ENCODE measurements around the gene MYL12A. TPM values are rescaled to one million over a fixed set of nuclear protein-coding genes. Genes with fewer than 3 reads are reported as not detected.

MYL12A gene
- total RNA-seq, 6 experiments from 2014 or later: 425 to 713 (median 651) TPM

DNA sequence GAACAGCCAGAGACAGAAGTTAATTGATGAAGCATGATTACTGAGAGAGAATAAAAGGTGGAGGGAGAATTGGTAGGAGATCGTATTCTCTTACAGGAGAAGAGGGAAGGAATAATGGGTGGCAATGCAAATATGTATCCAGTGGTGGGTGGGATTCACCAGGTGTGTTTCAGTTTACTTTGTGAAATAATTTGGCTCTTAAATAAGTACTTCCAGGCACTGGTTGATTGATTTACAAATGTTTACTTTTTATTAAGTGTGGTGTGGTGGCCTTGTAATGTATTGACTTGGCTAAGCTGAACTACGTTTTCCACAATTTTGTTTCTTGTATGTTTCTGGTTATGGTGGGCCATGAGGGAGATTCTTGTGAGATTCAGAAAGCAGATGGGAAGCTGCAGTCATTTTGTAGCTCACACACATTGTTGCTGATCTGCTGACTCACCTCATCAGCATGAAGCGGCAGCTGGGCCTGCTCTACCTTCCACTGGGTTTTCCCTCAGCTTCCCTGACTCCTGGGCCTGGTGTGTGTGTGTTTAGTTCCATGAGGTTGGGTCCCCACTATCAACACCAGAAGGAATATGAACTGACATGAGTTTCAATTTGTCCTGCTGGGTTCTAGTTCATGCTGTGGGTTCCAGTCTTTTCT, 47.0 kb downstream of the MYL12A start:
- Mint-ChIP-seq H3K36me3 (ENCODE audit: low read depth) (peaks cover 14% of the 10 kb centered on the region), H3K4me3 (0 out of 2 replicates have a peak overlapping the region, but pooled peaks have one; percentile 17), H3K9me3 (peaks cover 24% of the 10 kb centered on the region), H3K4me1 (ENCODE audit: low read depth) (peaks cover 33% of the 10 kb centered on the region), H3K27ac (peak overlapping the region; percentile 60), H3K27me3 (ENCODE audit: insufficient read depth) (peaks cover 5% of the 10 kb centered on the region; the same call in 1 of the 2 replicates)
- TF ChIP-seq, protein P1, sequence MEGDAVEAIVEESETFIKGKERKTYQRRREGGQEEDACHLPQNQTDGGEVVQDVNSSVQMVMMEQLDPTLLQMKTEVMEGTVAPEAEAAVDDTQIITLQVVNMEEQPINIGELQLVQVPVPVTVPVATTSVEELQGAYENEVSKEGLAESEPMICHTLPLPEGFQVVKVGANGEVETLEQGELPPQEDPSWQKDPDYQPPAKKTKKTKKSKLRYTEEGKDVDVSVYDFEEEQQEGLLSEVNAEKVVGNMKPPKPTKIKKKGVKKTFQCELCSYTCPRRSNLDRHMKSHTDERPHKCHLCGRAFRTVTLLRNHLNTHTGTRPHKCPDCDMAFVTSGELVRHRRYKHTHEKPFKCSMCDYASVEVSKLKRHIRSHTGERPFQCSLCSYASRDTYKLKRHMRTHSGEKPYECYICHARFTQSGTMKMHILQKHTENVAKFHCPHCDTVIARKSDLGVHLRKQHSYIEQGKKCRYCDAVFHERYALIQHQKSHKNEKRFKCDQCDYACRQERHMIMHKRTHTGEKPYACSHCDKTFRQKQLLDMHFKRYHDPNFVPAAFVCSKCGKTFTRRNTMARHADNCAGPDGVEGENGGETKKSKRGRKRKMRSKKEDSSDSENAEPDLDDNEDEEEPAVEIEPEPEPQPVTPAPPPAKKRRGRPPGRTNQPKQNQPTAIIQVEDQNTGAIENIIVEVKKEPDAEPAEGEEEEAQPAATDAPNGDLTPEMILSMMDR (IDR thresholded peaks at IDR 0.05): no peak
- peak; percentile 27 for DNase-seq

DNA sequence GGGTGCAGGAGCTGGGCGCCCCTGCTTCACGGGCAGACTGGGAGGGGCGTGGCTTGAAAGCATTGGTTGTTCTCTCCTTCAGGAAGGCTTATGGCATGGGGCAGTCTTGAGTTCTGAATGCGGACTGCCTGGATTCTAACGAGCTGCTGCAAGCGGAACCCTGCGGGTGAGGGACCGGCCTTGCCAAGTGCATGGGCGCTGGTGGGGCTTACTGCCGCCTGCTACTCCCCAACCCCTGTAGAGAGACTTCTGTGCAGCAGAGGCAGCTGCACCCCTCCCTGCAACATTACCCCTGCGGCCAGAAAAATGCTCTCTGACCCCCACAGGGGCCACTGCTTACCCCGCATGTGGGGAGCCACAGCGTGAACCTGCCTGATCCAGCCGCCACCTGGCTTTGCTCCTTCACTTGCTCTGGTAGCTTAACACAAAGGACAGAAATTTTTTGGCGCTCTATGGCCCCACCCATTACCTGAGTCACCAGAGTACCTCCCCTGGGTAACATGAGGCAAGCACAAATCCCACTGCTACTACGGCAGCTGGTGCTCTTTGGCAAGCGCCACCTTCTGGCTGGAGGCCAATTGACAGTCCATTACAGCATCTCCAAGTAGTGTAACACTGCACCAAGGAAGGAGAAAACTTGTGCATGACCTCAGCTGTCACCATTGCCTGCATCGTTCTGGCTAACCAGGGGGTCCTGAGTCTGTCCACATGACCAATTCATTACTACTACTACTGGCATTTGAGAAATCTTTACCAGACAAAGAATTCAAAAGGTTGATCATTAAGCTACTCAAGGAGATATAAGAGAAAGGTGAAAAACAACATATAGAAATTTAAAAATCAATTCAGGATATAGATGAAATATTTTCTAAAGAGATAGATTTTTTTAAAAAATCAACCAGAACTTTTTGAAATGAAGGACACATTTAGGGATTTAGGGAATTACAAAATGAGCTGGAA, 49.7 kb downstream of the MYL12A start:
- peak; percentile 23 for DNase-seq
- Mint-ChIP-seq H3K4me1 (ENCODE audit: low read depth) (peaks cover 33% of the 10 kb centered on the region), H3K36me3 (ENCODE audit: low read depth) (peaks cover 4% of the 10 kb centered on the region; the same call in 1 of the 2 replicates), H3K4me3 (peak overlapping the region; percentile 72; the same call in 1 of the 2 replicates), H3K27ac (no peak overlapping the region), H3K27me3 (ENCODE audit: insufficient read depth) (peaks cover 6% of the 10 kb centered on the region; the same call in 1 of the 2 replicates), H3K9me3 (peaks cover 21% of the 10 kb centered on the region; the same call in 1 of the 2 replicates)
- TF ChIP-seq, protein P1 (IDR thresholded peaks at IDR 0.05): peak; percentile 52

DNA sequence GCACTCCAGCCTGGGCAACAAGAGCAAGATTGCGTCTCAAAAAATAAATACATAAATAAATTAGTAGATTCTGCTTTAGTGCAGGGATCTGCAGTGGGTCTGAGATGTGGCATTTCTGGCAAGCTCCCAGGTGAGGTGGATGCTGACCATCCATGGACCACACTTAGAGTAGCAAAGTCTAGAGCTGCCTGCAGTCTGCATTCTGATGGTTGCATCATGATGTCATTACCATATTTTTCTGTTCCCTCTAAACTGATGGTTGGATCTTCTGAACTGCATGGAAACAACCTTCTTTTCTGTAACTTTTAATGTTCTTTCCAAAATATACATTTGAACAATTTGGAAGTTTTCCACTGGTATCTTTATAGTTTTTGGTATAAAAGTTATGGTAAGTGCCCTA, 57.2 kb downstream of the MYL12A start:
- peaks cover 22% of the 10 kb centered on the region for H3K4me1 Mint-ChIP-seq (ENCODE audit: low read depth)
- H3K27me3 Mint-ChIP-seq (ENCODE audit: insufficient read depth): peaks cover 1% of the 10 kb centered on the region; the same call in 1 of the 2 replicates
- H3K27ac Mint-ChIP-seq: peak overlapping the region; percentile 17; the same call in 1 of the 2 replicates
- no peak for DNase-seq
- H3K4me3 Mint-ChIP-seq: no peak overlapping the region
- TF ChIP-seq, protein P1 (IDR thresholded peaks at IDR 0.05): no peak
- no peaks in the 10 kb centered on the region for H3K9me3 Mint-ChIP-seq
- H3K36me3 Mint-ChIP-seq (ENCODE audit: low read depth): no peaks in the 10 kb centered on the region

DNA sequence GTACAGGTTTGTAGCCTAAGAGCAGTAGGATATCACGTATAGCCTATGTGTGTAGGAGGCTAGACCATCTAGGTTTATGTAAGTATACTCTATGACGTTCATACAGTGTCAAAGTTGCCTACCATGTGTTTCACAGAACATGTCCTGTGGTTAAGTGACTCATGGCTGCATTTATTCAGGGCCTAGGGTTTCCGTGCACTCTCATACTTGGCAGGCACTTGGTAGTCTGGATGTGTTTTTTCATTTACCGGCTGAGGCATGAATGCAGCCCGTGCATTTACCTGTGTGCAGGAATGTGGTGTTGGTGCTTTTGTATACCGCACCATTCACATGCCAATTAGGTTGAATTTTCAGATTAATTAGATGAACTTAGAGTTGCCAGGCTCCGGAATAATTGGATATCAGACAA, 57.8 kb downstream of the MYL12A start:
- TF ChIP-seq, protein P1 (IDR thresholded peaks at IDR 0.05): no peak
- Mint-ChIP-seq H3K27me3 (ENCODE audit: insufficient read depth) (peaks cover under 1% of the 10 kb centered on the region; the same call in 1 of the 2 replicates), H3K36me3 (ENCODE audit: low read depth) (no peaks in the 10 kb centered on the region), H3K27ac (peak overlapping the region; percentile 66), H3K4me1 (ENCODE audit: low read depth) (peaks cover 22% of the 10 kb centered on the region), H3K9me3 (no peaks in the 10 kb centered on the region), H3K4me3 (peak overlapping the region; percentile 56)
- DNase-seq: peak; percentile 91

Other genes with a start within 250 kb of the MYL12A start
- gene LPIN2, start 234.7 kb upstream of the MYL12A start, total RNA-seq (2021; fragmentation: NEBNext Ultra II Directional; extraction: Animal tissue kit (Norgen Biotek cat#: 25700)): 10 to 100 TPM; 24.6 to 27.7 (median 26.3) TPM
- gene MYOM1, start 27.8 kb upstream of the MYL12A start, total RNA-seq (2021; fragmentation: NEBNext Ultra II Directional; extraction: Animal tissue kit (Norgen Biotek cat#: 25700)): under 1 TPM in 4 of 6 experiments, not detected in 2; 0.03 to 0.14 (median 0.06) TPM
- 100 to 1,000 TPM; 590 to 686 (median 637) TPM for gene MYL12B, start 14.3 kb downstream of the MYL12A start, total RNA-seq (2021; fragmentation: NEBNext Ultra II Directional; extraction: Animal tissue kit (Norgen Biotek cat#: 25700))
- 10 to 100 TPM; 41.3 to 59.9 (median 55.8) TPM for gene TGIF1, start 202.4 kb downstream of the MYL12A start, total RNA-seq (2021; fragmentation: NEBNext Ultra II Directional; extraction: Animal tissue kit (Norgen Biotek cat#: 25700))